ENCODE data around the gene WAPL.
"Not testable (repeated sequence)": the region's sequence is repeated elsewhere in the genome, so short reads cannot be mapped to it uniquely, and the experiment has no call there.

WAPL gene

GRCh38 chr10:86521678-86522509 is at the start of gene WAPL:
Gene WAPL, minus strand, starts transcription at chr10:86521792. Its CDS starts 3,723 bp downstream, at chr10:86518069.
- peak; percentile 95 for DNase-seq (ENCODE audit: low spot score)

GRCh38 chr10:86569335-86569734 is 47.7 kb upstream of the WAPL start:
- no peak for DNase-seq (ENCODE audit: low spot score)

GRCh38 chr10:86566518-86566917 is 44.9 kb upstream of the WAPL start:
- not testable (repeated sequence) for DNase-seq (ENCODE audit: low spot score)

GRCh38 chr10:86563338-86563737 is 41.7 kb upstream of the WAPL start:
- DNase-seq (ENCODE audit: low spot score), result not testable (repeated sequence)

- not testable (repeated sequence) for DNase-seq (ENCODE audit: low spot score)
These were observed 37.1 kb upstream of the WAPL start for GRCh38 chr10:86558695-86559094.

GRCh38 chr10:86556933-86557649 is 35.5 kb upstream of the WAPL start:
- no peak for DNase-seq (ENCODE audit: low spot score)

- no peak for DNase-seq (ENCODE audit: low spot score)
These were observed 34.9 kb upstream of the WAPL start for GRCh38 chr10:86556532-86556931.

GRCh38 chr10:86553639-86554038 is 32.0 kb upstream of the WAPL start:
- no peak for DNase-seq (ENCODE audit: low spot score)

GRCh38 chr10:86553213-86553612 is 31.6 kb upstream of the WAPL start:
- DNase-seq (ENCODE audit: low spot score), result no peak

GRCh38 chr10:86547296-86547695 is 25.7 kb upstream of the WAPL start:
- no peak for DNase-seq (ENCODE audit: low spot score)

GRCh38 chr10:86545101-86545500 is 23.5 kb upstream of the WAPL start:
- DNase-seq (ENCODE audit: low spot score), result no peak

GRCh38 chr10:86540016-86540415 is 18.4 kb upstream of the WAPL start:
- DNase-seq (ENCODE audit: low spot score), result no peak

- no peak for DNase-seq (ENCODE audit: low spot score)
These were observed 17.0 kb upstream of the WAPL start for GRCh38 chr10:86538547-86538946.

GRCh38 chr10:86538040-86538439 is 16.4 kb upstream of the WAPL start:
- not testable (repeated sequence) for DNase-seq (ENCODE audit: low spot score)

- no peak for DNase-seq (ENCODE audit: low spot score)
These were observed 14.8 kb upstream of the WAPL start for GRCh38 chr10:86536294-86536861.

- DNase-seq (ENCODE audit: low spot score), result peak; percentile 82
These were observed 13.7 kb upstream of the WAPL start for GRCh38 chr10:86535132-86535882.

- DNase-seq (ENCODE audit: low spot score), result no peak
These were observed 11.7 kb upstream of the WAPL start for GRCh38 chr10:86533328-86533727.

- DNase-seq (ENCODE audit: low spot score), result not testable (repeated sequence)
These were observed 7.1 kb upstream of the WAPL start for GRCh38 chr10:86528736-86529135.

GRCh38 chr10:86526606-86527005 is 5.0 kb upstream of the WAPL start:
- no peak for DNase-seq (ENCODE audit: low spot score)

- not testable (repeated sequence) for DNase-seq (ENCODE audit: low spot score)
These were observed 4.1 kb upstream of the WAPL start for GRCh38 chr10:86525713-86526112.

- no peak for DNase-seq (ENCODE audit: low spot score)
These were observed 2.8 kb upstream of the WAPL start for GRCh38 chr10:86524225-86524962.
